Glomerular visceral epithelial cell (primary cell): ENCODE results near the gene SLC2A6.
"Not testable (repeated sequence)": the region's sequence is repeated elsewhere in the genome, so short reads cannot be mapped to it uniquely, and the experiment has no call there.

Source experiments
- DNase-seq: peaks from one replicate; pipeline ENCODE4 v3.0.0-alpha.2; 2016; ENCODE audit errors: extremely low spot score

Gene SLC2A6

GRCh38 chr9:133460405-133461175, 18.3 kb downstream of the SLC2A6 start:
- peak; percentile 56 for DNase-seq

- peak; percentile 97 for DNase-seq
These were observed 19.2 kb downstream of the SLC2A6 start, which contains the start of gene CACFD1 for GRCh38 chr9:133459476-133460404. TSS of gene CACFD1 (plus strand) at chr9:133459978. CDS start at chr9:133460067, 89 bp downstream.

- no peak for DNase-seq
These were observed 20.1 kb downstream of the SLC2A6 start for GRCh38 chr9:133458643-133459312.

GRCh38 chr9:133457748-133458147, 21.2 kb downstream of the SLC2A6 start:
- DNase-seq, result no peak

GRCh38 chr9:133457233-133457632, 21.7 kb downstream of the SLC2A6 start:
- DNase-seq, result no peak

- no peak for DNase-seq
These were observed 22.5 kb downstream of the SLC2A6 start for GRCh38 chr9:133456409-133456808.

- DNase-seq, result no peak
These were observed 23.0 kb downstream of the SLC2A6 start for GRCh38 chr9:133455936-133456335.

GRCh38 chr9:133454943-133455673, 23.8 kb downstream of the SLC2A6 start:
- no peak for DNase-seq

GRCh38 chr9:133454325-133454724, 24.6 kb downstream of the SLC2A6 start:
- DNase-seq, result no peak

- DNase-seq, result no peak
These were observed 25.2 kb downstream of the SLC2A6 start for GRCh38 chr9:133453651-133454050.

GRCh38 chr9:133452562-133452961, 26.3 kb downstream of the SLC2A6 start:
- DNase-seq, result no peak

GRCh38 chr9:133451865-133452264, 27.0 kb downstream of the SLC2A6 start:
- not testable (repeated sequence) for DNase-seq

- peak; percentile 75 for DNase-seq
These were observed 29.1 kb downstream of the SLC2A6 start for GRCh38 chr9:133449760-133450159.

GRCh38 chr9:133448487-133448972, 30.4 kb downstream of the SLC2A6 start:
- no peak for DNase-seq

GRCh38 chr9:133445293-133445969, 33.5 kb downstream of the SLC2A6 start:
- DNase-seq, result no peak

GRCh38 chr9:133443982-133444381, 34.9 kb downstream of the SLC2A6 start:
- DNase-seq, result no peak

GRCh38 chr9:133443248-133443647, 35.7 kb downstream of the SLC2A6 start:
- no peak for DNase-seq

GRCh38 chr9:133441571-133441970, 37.3 kb downstream of the SLC2A6 start:
- no peak for DNase-seq

GRCh38 chr9:133440874-133441273, 38.0 kb downstream of the SLC2A6 start:
- no peak for DNase-seq

- DNase-seq, result no peak
These were observed 39.6 kb downstream of the SLC2A6 start for GRCh38 chr9:133439337-133439736.
